NCI-H2227 treated with DMSO at 0.1 percent for 48 hours (cell line): ENCODE measurements around the gene RBM42.

Experiments used
- DNase-seq: peaks from one replicate; lab custom pipeline; 2025; lab: John Stamatoyannopoulos, UW

Gene RBM42

GRCh38 chr19:35620001-35620400 is 8.8 kb upstream of the RBM42 start:
- DNase-seq = no peak

DNA sequence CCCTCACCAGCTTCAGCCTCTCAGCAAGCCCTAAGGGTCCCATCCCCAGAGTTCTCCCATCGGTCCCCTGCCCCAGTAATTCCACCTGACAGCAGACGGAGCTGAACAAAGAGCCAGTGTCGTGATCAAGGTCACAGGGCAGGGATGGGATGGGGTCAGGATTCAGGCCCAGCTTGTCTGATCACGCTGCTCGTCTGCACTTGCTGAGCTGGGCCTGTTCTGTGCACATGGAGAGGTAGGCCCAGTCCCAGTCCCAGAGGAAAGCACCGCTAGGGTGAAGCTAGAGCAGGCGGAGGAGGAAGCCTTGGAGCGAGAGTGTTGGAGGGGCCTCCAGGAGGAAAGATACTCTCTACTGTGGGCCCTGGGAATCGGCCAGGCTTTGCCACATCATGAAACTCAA is 7.1 kb upstream of the RBM42 start:
- DNase-seq = no peak

GRCh38 chr19:35622750-35623149 is 6.1 kb upstream of the RBM42 start:
- no peak for DNase-seq

- DNase-seq = no peak
These were observed 5.4 kb upstream of the RBM42 start for GRCh38 chr19:35623327-35624010.

- DNase-seq = no peak
These were observed 622 bp upstream of the RBM42 start for GRCh38 chr19:35628264-35628564.

DNA sequence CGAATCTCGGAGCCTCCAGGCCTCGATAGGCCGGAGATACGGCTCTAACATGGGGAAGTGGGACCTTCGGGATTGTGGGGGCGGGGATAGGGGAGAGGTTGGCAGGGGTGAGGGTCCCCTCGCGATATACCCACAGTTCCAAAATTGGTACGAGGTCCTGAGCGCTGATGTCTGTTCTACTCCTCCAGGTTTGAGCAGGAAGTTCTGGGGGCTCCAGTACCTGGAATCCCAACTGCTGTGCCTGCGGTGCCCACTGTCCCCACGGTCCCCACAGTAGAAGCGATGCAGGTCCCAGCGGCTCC is 447 bp downstream of the RBM42 start:
- DNase-seq = no peak

DNA sequence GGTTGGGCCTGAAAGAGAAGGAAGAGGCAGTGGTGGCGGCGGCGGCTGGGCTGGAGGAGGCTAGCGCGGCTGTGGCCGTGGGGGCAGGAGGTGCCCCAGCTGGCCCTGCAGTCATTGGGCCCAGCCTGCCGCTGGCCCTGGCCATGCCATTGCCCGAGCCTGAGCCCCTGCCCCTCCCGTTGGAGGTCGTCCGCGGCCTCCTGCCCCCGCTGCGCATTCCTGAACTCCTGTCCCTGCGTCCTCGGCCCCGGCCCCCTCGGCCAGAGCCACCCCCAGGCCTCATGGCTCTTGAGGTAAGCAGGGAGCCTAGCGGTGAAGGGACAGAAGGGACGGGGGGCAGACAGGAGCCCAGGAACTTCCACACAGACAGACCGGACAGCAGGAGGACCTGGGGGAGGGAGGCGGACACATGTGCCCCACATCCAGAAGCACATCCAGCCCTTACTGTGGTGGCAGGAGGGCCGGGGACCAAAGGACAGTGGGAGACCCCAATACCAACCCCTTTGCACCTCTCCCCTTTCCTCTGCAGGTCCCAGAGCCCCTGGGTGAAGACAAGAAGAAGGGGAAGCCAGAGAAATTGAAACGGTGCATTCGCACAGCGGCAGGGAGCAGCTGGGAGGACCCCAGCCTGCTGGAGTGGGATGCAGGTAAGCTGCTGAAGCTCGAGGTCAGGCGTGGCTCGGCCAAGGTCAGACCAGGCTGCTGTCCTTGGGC is 5.0 kb downstream of the RBM42 start:
- no peak for DNase-seq

GRCh38 chr19:35636651-35637050 is 7.8 kb downstream of the RBM42 start:
- DNase-seq = no peak

DNA sequence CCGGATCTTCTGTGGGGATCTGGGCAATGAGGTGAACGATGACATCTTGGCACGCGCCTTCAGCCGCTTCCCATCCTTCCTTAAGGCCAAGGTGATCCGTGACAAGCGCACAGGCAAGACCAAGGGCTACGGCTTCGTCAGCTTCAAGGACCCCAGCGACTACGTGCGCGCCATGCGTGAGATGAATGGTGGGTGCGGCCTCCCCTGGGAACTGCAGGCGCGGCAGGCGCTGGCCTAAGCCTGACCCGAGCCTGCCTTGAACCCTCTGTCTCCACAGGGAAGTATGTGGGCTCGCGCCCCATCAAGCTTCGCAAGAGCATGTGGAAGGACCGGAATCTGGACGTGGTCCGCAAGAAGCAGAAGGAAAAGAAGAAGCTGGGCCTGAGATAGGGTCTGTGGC is 8.3 kb downstream of the RBM42 start:
- no peak for DNase-seq

DNA sequence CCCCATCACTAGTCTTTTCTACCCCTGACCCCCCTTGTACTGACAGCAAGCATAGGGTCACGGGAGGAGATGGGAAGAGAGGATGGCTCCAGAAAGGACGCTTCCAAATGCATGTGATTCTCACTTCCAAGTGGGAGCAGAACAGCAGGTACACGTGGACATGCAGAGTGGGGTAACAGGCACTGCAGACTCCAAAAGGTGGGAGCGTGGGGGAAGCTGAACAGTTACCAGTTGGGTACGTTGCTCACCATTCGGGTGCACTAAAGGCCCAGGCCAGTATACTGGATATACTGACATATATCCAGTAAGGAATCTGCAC is 10.4 kb downstream of the RBM42 start:
- no peak for DNase-seq

DNA sequence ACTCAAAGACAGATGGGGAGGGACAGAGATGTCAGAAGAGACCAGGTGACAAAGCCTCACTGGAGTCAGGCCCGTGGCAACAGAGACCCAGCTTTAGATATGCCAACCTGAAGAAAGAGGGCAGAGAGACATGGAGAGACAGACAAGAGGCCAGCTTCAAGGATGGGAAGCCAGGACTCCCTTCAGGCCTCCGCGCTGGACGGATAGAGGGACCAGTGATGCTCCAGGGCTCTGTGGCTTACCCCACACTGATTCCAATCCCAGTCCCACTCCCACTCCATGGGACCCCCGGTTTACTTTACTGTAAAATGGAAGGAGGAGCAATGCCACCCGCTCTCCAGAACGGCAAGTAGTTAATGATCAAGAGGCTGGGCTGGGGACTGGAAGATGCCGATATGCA is 11.0 kb downstream of the RBM42 start:
- DNase-seq = no peak

DNA sequence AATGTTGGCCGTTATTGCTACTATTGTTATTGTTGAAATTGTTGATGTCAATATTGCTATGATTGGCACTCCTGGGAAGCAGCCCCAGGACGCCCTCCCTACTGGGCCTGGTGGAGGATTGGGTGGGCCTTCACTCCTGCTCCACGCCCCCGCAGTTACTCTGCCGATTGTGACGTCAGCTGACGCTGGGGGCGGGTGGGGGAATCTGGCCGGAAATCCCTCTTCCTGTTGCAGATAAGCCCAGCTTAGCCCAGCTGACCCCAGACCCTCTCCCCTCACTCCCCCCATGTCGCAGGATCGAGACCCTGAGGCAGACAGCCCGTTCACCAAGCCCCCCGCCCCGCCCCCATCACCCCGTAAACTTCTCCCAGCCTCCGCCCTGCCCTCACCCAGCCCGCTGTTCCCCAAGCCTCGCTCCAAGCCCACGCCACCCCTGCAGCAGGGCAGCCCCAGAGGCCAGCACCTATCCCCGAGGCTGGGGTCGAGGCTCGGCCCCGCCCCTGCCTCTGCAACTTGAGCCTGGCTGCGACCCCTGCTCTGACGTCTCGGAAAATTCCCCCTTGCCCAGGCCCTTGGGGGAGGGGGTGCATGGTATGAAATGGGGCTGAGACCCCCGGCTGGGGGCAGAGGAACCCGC is 12.8 kb downstream of the RBM42 start, which contains the start of gene ETV2:
Gene ETV2, plus strand, starts transcription at position 231 of the 637 bp plus-strand sequence. CDS start 716 bp downstream, outside the sequence.
- DNase-seq = no peak

- DNase-seq = no peak
These were observed 13.5 kb downstream of the RBM42 start for GRCh38 chr19:35642312-35642711.

GRCh38 chr19:35642798-35643254 is 14.0 kb downstream of the RBM42 start:
- DNase-seq = no peak

- peak; percentile 100 for DNase-seq
These were observed 14.7 kb downstream of the RBM42 start for GRCh38 chr19:35643255-35644205.

GRCh38 chr19:35644206-35644986 is 15.6 kb downstream of the RBM42 start:
- peak; percentile 100 for DNase-seq

DNA sequence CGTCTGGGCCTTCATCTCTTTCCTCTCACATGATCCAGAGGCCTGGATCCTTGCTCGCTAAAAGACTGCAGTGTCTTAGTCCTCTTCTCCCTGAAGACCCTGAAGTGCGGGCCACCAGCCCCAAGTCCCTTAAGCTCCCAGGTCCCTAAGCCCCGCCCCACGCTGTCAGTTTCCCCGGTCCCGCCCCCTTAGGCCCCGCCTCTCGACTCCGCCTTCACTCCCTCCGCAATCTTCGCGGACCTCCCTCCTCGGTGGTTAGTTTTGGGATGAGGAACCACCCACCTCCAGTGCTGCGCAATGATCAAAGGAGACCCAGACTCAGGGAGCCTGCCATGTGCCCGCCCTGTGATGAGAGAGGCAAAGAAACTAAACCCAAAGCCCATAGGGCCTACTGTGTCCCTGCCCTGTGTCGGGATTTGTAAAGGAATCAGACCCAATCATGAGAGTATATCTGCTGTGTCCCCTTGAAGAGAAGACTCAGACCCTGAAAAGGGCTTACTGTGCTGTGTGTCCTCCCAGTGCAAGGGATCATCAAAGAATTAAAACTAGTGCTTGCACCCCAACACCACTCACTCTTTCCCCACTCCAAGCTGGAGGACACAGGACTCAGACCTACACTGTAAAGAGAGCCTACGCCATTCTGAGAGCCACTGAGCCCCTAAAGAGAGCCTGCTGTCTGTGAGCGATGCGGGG is 16.3 kb downstream of the RBM42 start:
- DNase-seq = peak; percentile 97

- DNase-seq = no peak
These were observed 17.1 kb downstream of the RBM42 start for GRCh38 chr19:35645680-35646511.

- DNase-seq = peak; percentile 100
These were observed 19.5 kb downstream of the RBM42 start, which contains the start of gene COX6B1 for GRCh38 chr19:35648017-35648961. TSS of gene COX6B1 (plus strand) at chr19:35648323. CDS start at chr19:35651244, 2,921 bp downstream.
